Stomach (tissue), 9 donors: Measurements from ENCODE around the gene PLEKHJ1. TPM values are rescaled to one million over a fixed set of nuclear protein-coding genes. Genes with fewer than 3 reads are reported as not detected.

Experiments used
- DNase-seq, 2 donors: peaks; one replicate each; pipeline versions ENCODE4 v3.0.0 to v3.0.0-alpha.2; 2013 to 2019
- H3K27ac ChIP-seq, 5 donors: fragments of 200-600 bp in 4 of 5; sonication (generic) in 4 of 5; one replicate each; pipeline ENCODE4 v1.5.1; 2013 to 2019; ENCODE audit warnings: mild to moderate bottlenecking in 1 of 5, moderate library complexity in 1 of 5
- H3K27me3 ChIP-seq, 3 donors: fragments of 200-600 bp; sonication (generic); one replicate each; pipeline ENCODE4 v1.5.1; 2017 to 2019; ENCODE audit warnings: mixed run types in 1 of 3
- H3K36me3 ChIP-seq, 4 donors: fragments of 200-600 bp; sonication (generic); 1 replicate in 3 of 4; 2 replicates in 1 of 4; pipeline ENCODE4 v1.5.1; 2016 to 2019
- H3K4me1 ChIP-seq, 4 donors: fragments of 200-600 bp; sonication (generic); one replicate each; pipeline ENCODE4 v1.5.1; 2016 to 2019
- H3K4me3 ChIP-seq, 4 donors: fragments of 200-600 bp; sonication (generic) in 3 of 4; one replicate each; pipeline ENCODE4 v1.5.1; 2016 to 2019; ENCODE audit warnings: mild to moderate bottlenecking in 1 of 4
- H3K9me3 ChIP-seq, 4 donors: fragments of 200-600 bp; sonication (generic); one replicate each; pipeline ENCODE4 v1.5.1; 2016 to 2019
- EP300 ChIP-seq: sonication (generic); formaldehyde crosslinking; IDR thresholded peaks from one replicate; pipeline ENCODE4 v1.6.1; 2017; ENCODE audit warnings: antibody characterized with exemption
- POLR2A ChIP-seq, 4 donors: fragments of 450-650 bp; IDR thresholded peaks; one replicate each; pipeline ENCODE4 v1.6.1; 2016; ENCODE audit warnings: antibody characterized with exemption in 4 of 4, control low read depth in 2 of 4, mild to moderate bottlenecking in 1 of 4, moderate library complexity in 1 of 4
- POLR2AphosphoS5 ChIP-seq, 3 donors: sonication (generic); formaldehyde crosslinking; IDR thresholded peaks; one replicate each; pipeline ENCODE4 v1.6.1; 2016; ENCODE audit warnings: antibody characterized with exemption in 3 of 3
- WGBS, 5 donors: extraction: QIAGEN DNeasy Blood & Tissue Kit in 3 of 5; methylation state at CpG; one replicate each; pipeline versions ENCODE4 v1.1.5 to v1.1.7; 2013 to 2018; 5-methylcytosine and 5-hydroxymethylcytosine counted together
- intact Hi-C: fragments of 100-400 bp; cut with DNase I; formaldehyde crosslinking; loops from one replicate; pipeline ENCODE4 v1.15.1; 2023; ENCODE audit warnings: low total_unique reads
- polyA plus RNA-seq, 3 donors: library from polyadenylated mRNA; stranded (reverse); fragments of 200-250 nt; gene quantifications; one replicate each; pipeline ENCODE4 v1.2.3, GENCODE V29; 2013
- total RNA-seq, 5 donors: library from RNA; depleted of rRNA; stranded (reverse); fragments of >200 nt; gene quantifications; one replicate each; pipeline versions ENCODE4 v1.1.0 to v1.2.3, GENCODE V29; 2014 to 2016
- TF ChIP-seq, protein P1 (sequence below), 7 experiments: fragments of 450-650 bp in 4 of 7; fragments of 200-600 bp in 3 of 7; sonication (generic) in 3 of 7; IDR thresholded peaks; one replicate each; pipeline ENCODE4 v1.5.1; 2016 to 2019; ENCODE audit warnings: antibody characterized with exemption in 7 of 7, control low read depth in 2 of 7, mild to moderate bottlenecking in 1 of 7
- donor health status: healthy with polysubstance abuse.
- donor health status: Bipolar disorder and iron deficiency.
- donor health status: healthy.

Gene PLEKHJ1
- total and polyA plus RNA-seq, 8 donors = 22.2 to 459 (median 111) TPM

DNA sequence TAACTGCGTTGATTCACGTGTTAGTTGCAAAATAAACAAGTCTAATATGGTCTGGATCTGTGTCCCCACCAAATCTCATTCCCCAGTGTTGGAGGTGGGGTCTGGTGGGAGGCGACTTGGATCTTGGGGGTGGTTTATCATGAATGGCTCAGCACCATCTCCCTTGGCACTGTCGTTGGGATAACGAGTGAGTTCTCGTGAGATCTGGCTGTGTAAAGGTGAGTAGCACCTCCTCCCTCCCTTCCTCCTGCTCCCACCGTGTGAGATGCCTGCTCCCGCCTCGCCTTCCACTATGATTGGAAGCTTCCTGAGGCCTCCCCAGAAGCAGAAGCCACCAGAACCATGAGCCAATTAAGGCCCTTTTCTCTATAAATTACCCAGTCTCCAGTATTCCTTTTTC lies 41.0 kb upstream of the PLEKHJ1 start:
- 78 to 83% (median 79%) methylated on average over 6 to 9 of the region's 9 CpGs for WGBS, 5 donors

DNA sequence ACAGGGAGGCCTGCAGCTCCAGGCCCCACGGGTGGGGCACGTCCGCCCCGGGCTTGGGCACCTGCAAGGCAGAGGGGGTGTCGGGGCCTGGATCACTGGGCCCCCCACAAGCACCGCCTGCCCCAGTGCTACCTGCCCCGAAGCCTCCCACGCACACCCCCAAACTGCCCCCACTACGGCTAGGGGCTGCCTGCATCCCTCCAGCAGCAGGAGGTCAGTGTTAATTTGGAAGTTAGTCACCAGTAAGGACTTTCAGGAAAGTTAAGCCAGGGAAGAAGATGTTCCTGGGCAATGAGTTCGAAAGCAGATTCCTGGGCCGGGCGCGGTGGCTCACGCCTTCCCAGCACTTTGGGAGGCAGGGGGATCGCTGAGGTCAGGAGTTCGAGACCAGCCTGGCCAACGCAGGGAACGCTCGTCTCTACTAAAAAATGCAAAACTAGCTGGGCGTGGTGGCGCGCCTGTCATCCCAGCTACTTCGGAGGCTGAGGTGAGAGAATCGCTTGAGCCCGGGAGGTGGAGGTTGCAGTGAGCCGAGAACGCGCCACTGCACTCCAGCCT lies 40.4 kb upstream of the PLEKHJ1 start:
- Histone ChIP-seq H3K4me1 (peaks cover 43 to 78% (median 51%) of the 10 kb centered on the region in 4 donors), H3K27ac (peak overlapping the region in 4 of 5 donors; percentile 36 to 50 (median 48)), H3K27me3 (peaks cover 0 to under 1% (median under 1%) of the 10 kb centered on the region in 3 donors), H3K4me3 (peak overlapping the region in 1 of 4 donors; percentile 32), H3K9me3 (no peaks in the 10 kb centered on the region), H3K36me3 (peaks cover 13 to 36% (median 33%) of the 10 kb centered on the region in 4 donors)
- TF ChIP-seq POLR2AphosphoS5 (IDR thresholded peaks at IDR 0.05) (no peak), POLR2A (IDR thresholded peaks at IDR 0.05) (no peak), EP300 (no peak)
- TF ChIP-seq, protein P1, sequence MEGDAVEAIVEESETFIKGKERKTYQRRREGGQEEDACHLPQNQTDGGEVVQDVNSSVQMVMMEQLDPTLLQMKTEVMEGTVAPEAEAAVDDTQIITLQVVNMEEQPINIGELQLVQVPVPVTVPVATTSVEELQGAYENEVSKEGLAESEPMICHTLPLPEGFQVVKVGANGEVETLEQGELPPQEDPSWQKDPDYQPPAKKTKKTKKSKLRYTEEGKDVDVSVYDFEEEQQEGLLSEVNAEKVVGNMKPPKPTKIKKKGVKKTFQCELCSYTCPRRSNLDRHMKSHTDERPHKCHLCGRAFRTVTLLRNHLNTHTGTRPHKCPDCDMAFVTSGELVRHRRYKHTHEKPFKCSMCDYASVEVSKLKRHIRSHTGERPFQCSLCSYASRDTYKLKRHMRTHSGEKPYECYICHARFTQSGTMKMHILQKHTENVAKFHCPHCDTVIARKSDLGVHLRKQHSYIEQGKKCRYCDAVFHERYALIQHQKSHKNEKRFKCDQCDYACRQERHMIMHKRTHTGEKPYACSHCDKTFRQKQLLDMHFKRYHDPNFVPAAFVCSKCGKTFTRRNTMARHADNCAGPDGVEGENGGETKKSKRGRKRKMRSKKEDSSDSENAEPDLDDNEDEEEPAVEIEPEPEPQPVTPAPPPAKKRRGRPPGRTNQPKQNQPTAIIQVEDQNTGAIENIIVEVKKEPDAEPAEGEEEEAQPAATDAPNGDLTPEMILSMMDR (IDR thresholded peaks at IDR 0.05) = no peak
- intact Hi-C loops = no loop called here
- WGBS, 5 donors = 82 to 94% (median 87%) methylated on average over 19 to 28 of the region's 28 CpGs
- no peak for DNase-seq

More for the DNA sequence above, 41.0 kb upstream of the PLEKHJ1 start:
- peaks cover 7 to 30% (median 27%) of the 10 kb centered on the region in 4 donors for H3K36me3 ChIP-seq
- TF ChIP-seq, protein P1 (IDR thresholded peaks at IDR 0.05) = no peak
- TF ChIP-seq POLR2AphosphoS5 (IDR thresholded peaks at IDR 0.05) (no peak), POLR2A (IDR thresholded peaks at IDR 0.05) (no peak), EP300 (no peak)
- intact Hi-C loops = no loop called here
- no peak overlapping the region for H3K4me3 ChIP-seq
- H3K27me3 ChIP-seq = peaks cover 0 to 7% (median 7%) of the 10 kb centered on the region in 3 donors
- no peak overlapping the region for H3K27ac ChIP-seq
- DNase-seq = no peak
- no peaks in the 10 kb centered on the region for H3K9me3 ChIP-seq
- H3K4me1 ChIP-seq = peaks cover 41 to 78% (median 51%) of the 10 kb centered on the region in 4 donors

DNA sequence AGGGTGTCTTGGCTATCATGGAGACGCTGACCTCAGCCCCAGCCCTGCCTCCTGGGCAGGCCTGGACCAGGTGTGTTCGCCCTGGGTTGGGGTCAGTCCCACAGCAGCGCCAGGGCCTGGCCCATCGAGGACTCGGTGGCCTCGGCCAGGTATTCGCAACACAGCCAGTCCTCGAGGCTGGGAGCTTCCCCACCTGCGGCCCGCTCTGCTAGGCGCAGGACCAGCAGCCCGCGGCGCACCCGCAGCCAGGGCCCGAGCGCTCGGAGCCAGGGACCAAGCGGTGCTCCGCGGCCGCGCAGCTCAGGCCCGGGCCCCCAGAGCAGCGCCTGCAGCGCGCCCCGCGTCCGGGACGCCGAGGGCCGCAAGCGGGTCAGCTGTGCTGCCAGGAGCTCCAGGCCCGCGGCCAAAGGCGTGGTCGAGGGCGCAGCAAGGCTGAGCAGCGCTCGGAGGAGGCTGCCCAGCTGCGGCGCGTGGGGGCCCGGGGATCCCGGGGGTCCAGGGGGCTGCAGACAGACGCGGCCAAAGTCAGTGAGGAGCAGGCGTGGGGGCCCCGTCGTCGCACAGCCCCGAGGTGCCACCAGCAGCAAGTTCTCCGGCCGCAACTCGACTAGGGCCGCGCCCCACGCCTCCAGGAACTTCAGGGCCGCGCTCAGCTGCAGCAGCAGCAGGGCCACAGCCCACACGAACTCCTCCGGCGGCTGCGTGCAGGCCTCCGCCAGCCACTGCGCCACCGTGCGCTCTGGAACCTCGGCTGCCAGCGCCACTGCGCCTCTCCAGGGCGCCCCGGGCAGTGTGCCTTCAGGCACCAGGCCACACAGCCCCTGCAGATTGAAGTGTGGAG lies 39.7 kb upstream of the PLEKHJ1 start:
- intact Hi-C loops = no loop called here
- Histone ChIP-seq H3K27me3 (no peaks in the 10 kb centered on the region), H3K27ac (peak overlapping the region; percentile 8 to 56 (median 48)), H3K36me3 (peaks cover 13 to 40% (median 37%) of the 10 kb centered on the region in 4 donors), H3K9me3 (no peaks in the 10 kb centered on the region), H3K4me3 (peak overlapping the region in 2 of 4 donors; percentile 2 to 32), H3K4me1 (peaks cover 48 to 81% (median 57%) of the 10 kb centered on the region in 4 donors)
- TF ChIP-seq POLR2AphosphoS5 (IDR thresholded peaks at IDR 0.05) (peak in 1 of 3 donors; percentile 2), EP300 (no peak)
- peak in 1 of 2 donors; percentile 63 for DNase-seq
- 43 to 53% (median 46%) methylated on average over 30 to 74 of the region's 74 CpGs for WGBS, 5 donors

DNA sequence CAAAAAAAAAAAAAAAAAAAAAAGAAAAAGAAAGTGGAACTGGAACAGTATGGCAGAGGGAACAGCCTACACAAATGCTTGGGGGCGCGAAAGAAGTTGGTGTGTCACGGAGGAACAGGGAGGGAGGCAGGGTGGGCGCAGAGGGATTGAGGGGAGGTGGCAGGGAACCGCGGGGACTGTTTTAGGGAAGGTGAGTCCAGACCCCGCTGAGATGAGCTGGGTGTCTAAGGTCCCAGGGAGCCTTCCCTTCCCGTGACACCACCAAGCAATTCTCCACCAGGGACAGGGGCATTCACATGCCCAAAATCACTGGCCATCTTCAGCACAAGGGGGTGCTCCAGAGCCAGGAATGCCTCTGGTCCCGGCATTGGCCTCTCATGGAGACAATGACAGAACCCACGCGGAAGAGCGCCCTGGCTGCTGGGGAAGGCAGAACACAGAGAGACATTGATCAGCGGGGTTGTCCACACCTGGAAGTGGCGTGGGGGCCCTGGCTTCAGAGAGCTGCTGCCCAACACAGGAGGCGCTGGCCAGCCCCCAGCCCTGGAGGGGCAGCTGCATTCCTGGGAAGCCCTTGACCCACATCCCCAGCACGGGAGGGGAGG lies 38.9 kb upstream of the PLEKHJ1 start:
- WGBS, 5 donors = 53 to 70% (median 60%) methylated on average over 8 to 16 of the region's 16 CpGs
- Histone ChIP-seq H3K27me3 (no peaks in the 10 kb centered on the region), H3K36me3 (peaks cover 13 to 40% (median 37%) of the 10 kb centered on the region in 4 donors), H3K27ac (peak overlapping the region in 4 of 5 donors; percentile 36 to 56 (median 48)), H3K4me3 (peak overlapping the region in 2 of 4 donors; percentile 2 to 32), H3K9me3 (no peaks in the 10 kb centered on the region), H3K4me1 (peaks cover 48 to 76% (median 58%) of the 10 kb centered on the region in 4 donors)
- TF ChIP-seq EP300 (no peak), POLR2AphosphoS5 (IDR thresholded peaks at IDR 0.05) (peak in 2 of 3 donors; percentile 8 to 27)
- TF ChIP-seq, protein P1 (IDR thresholded peaks at IDR 0.05) = peak in 5 of 7 experiments; percentile 30 to 49 (median 33)
- intact Hi-C loops = loop anchor here (5.0 kb wide), 1 partner anchor 43 kb away; no protein-coding TSS in a partner anchor
- DNase-seq = peak; percentile 69 to 86
